ENCODE results near the gene PXT1. TPM values are rescaled to one million over a fixed set of nuclear protein-coding genes. Genes with fewer than 3 reads are reported as not detected.

Gene PXT1
- total RNA-seq, 1 donor from 2014 or later, result 0.13 TPM

GRCh38 chr6:36389353-36389752, 53.3 kb downstream of the PXT1 start:
- no peak for DNase-seq (ENCODE audit: low read depth in 2 of 2)

GRCh38 chr6:36387440-36388303, 55.0 kb downstream of the PXT1 start, which contains the start of gene ETV7:
TSS of gene ETV7 (minus strand) at chr6:36387669. CDS start at chr6:36387541, 128 bp downstream.
- DNase-seq (ENCODE audit: low read depth in 2 of 2), result peak in 1 of 2 donors; percentile 9

DNA sequence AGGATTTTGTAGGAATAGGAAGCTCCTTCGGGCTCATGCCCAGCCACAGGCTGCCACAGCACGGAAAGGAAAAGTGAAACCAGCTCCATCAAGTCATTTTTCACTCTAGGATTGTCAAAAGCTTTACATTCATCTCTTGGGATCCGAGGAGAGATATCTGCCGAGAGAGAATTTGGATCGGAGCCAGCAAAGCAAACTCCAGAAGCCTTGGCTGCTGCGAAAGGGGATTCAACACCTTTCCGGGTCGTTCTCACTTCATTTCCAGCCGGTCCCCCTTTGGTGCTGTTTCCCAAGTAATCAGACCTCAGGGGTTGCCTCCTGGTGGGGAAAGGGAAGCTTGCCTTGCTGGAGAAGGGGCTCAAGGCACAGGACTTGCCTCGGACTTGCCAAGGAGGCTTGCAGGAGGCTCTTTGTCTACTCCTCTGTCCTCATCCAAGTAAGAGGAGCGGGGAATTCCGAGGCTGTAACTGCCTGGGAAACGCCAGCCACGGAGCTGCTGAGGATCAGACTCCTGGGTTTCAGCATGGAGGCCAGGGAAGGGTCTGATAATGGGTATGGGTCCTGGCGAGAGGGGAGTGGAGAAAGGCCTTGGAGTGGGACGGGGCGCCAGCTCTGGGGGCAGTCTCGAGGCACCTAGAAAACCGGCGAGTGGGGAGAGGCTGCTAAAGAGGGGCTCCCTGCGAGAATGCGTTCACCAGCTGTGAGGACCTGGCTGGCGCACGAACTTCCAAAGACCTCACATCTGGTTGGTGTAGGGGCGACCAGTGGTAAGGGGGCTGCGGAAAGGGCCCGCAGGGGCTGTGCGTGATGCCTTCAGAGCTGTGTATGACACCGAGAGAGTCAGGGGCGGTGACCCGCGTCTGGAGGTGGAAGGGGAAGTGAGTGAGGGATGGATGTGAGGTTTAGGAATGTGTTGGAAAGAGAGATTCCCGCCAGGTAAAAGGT, 55.9 kb downstream of the PXT1 start:
- DNase-seq (ENCODE audit: low read depth in 2 of 2), result peak in 1 of 2 donors; percentile 48

DNA sequence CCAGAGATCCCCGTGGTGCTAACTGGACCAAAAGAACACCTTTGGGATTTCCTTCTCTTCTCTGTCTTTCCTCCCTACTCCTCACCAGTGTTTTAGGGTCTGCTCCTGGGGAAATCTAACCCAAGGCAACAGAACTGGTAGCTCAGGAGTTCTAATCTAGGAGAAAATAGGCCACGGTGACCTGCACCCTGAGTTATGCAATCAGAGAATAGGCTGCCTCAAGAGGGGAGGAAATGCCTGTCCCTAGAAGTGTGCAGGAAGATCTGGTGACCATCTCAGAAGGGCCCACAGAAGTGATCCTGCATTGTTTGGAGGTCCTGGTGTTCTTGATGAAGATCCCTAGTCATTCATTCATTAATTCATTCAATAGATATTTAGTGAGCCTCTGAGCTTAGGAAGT, 58.6 kb downstream of the PXT1 start:
- DNase-seq (ENCODE audit: low read depth in 2 of 2), result no peak

DNA sequence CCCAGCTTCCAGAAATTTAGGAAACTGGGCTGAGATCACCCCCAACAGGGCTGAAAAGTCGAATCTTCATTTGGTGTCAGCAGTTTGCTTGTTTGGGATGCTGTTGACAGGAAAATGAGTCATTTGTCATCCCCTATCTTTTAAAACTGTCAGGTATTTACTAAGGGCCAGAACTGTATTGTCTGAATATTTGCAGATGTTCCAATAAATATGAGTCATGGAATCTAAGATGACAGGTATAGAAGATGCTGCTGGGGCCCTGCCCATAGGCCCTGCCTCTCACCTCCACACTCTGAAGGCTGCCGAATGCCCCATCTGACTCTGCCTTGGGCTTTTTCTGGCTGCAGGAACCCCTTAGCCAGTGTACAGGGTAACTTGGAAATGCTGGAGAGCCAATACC, 59.0 kb downstream of the PXT1 start:
- no peak for DNase-seq (ENCODE audit: low read depth in 2 of 2)

- DNase-seq (ENCODE audit: low read depth in 2 of 2), result no peak
These were observed 59.7 kb downstream of the PXT1 start for GRCh38 chr6:36382976-36383375.

- no peak for DNase-seq (ENCODE audit: low read depth in 2 of 2)
These were observed 60.9 kb downstream of the PXT1 start for GRCh38 chr6:36381502-36382389.

GRCh38 chr6:36380166-36380565, 62.5 kb downstream of the PXT1 start:
- DNase-seq (ENCODE audit: low read depth in 2 of 2), result no peak

- no peak for DNase-seq (ENCODE audit: low read depth in 2 of 2)
These were observed 63.7 kb downstream of the PXT1 start for GRCh38 chr6:36378936-36379335.

- DNase-seq (ENCODE audit: low read depth in 2 of 2), result no peak
These were observed 64.3 kb downstream of the PXT1 start for GRCh38 chr6:36378243-36378920.

- no peak for DNase-seq (ENCODE audit: low read depth in 2 of 2)
These were observed 65.1 kb downstream of the PXT1 start for GRCh38 chr6:36377594-36377993.

DNA sequence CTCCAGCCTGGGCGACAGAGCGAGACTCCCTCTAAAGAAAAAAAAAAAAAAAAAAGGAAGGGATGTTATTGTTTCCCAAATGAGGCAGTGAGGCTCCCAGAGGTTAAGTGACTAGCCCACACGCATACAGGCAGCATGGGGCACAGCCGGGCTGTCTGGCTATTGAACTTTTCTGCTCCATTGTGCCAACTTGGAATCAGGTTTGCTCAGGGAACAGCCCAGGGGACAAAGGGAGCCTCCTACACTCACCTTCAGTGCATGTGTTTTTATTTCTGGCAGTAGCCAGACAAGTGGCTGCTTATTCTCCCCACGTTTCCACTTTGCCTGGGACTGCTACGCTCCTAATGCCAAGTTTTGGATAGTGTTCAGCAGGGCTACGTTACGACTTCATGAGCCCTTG, 65.9 kb downstream of the PXT1 start:
- DNase-seq (ENCODE audit: low read depth in 2 of 2), result no peak

DNA sequence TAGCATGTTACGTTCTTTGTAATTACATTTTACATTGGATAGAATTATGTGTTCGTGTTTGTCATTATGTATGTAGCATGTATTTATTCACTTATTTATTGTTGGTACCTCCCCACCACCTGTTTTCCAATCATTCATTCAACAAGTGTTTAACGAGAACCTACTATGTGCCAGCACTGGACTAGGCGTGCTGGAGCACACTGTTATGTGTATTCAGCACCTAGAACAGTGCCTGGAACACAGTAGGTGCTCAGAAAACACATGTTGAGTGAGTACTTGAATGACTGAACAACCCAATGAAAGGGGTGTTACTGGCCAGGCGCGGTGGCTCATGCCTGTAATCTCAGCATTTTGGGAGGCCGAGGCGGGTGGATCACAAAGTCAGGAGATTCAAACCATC, 66.5 kb downstream of the PXT1 start:
- DNase-seq (ENCODE audit: low read depth in 2 of 2), result no peak

GRCh38 chr6:36375644-36376155, 67.0 kb downstream of the PXT1 start:
- no peak for DNase-seq (ENCODE audit: low read depth in 2 of 2)

DNA sequence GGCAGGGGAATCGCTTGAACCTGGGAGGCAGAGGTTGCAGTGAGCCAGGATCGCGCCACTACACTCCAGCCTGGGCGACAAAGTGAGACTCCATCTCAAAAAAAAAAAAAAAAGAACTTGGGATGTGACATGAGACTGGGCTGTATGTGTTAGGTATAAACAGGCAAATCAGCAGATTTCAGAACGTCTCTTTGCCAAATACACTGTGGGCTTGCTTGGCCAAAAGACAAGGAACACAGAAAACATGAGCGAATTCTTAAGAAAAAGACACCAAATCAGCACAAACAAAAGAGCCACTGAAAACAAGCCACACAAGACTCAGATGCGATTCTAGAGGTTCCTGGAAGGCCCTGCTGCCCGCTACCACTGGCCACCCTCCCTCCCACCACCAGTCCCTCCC, 67.7 kb downstream of the PXT1 start:
- DNase-seq (ENCODE audit: low read depth in 2 of 2), result no peak

DNA sequence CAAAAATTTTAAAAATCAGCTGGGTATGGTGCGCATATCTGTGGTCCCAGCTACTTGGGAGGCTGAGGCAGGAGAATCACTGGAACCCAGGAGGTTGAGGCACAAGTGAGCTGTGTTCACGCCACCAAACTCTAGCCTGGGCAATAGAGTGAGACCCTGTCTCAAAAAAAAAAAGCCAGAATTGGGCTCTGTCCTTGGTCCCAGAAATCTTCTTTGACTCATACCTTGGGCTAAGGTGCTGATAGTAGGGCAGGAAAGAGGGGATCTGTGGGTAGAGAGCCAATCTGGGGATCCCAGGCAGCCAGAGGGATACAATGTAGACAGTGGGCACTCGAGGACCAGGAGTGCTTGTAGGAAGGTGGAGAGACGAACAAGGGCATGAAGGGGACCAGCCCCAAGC, 68.5 kb downstream of the PXT1 start:
- DNase-seq (ENCODE audit: low read depth in 2 of 2), result no peak

- DNase-seq (ENCODE audit: low read depth in 2 of 2), result no peak
These were observed 69.2 kb downstream of the PXT1 start for GRCh38 chr6:36373368-36374019.

DNA sequence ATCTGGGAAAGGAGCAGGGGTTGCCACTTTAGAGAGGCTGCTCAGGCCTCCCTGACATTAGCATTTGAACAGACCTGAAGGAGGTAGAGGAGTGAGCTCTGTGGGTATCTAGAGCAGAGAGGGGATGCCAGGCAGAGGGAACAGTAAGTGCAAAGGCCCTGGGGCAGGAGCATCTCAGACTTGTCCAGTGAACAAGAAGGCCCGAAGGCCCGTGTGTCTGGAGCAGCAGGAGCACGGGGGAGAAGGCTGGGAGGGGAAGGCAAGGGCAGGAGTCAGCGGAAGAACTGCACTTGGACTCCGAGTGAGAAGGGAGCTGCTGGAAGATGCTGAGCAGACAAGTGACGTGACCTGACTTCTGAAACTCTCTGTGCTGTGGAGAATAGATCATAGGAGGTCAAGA, 70.6 kb downstream of the PXT1 start:
- DNase-seq (ENCODE audit: low read depth in 2 of 2), result no peak

DNA sequence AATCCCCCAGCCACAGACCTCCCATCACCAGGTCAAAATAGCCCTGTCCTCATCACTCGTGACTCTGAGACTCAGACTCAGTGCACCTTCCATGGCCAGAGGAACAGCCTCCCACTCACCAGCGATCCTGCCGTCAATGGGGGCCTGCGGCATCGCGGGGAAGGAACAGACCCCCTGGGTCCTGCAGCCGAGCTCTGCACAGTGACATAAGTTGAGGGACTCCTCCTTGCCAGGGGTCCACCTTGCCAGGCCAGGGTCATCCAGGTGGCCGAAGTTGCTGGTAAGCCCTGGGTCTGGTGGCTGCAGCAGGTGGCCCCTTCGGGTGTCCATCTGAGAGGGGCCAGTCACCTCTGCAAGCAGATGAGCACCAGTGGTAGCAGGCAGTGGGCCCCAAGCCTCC, 71.4 kb downstream of the PXT1 start:
- DNase-seq (ENCODE audit: low read depth in 2 of 2), result no peak

DNA sequence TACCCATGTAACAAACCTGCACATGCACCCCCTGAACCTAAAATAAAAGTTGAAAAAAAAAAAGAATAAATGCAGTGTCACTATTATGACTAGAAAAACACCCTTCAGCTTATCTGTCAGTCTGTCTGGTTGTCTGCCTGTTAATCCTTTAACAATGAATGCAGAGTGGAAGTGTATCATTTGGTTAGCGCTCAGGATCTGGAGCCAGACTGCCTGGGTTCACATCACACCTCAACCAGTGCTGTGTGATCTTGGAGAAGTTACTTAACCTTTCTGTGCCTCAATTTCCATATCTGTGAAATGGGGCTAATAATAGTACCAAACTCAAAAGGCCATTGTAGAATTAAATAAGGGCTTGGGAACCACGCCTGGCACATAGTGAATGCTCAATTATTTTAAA, 72.0 kb downstream of the PXT1 start:
- no peak for DNase-seq (ENCODE audit: low read depth in 2 of 2)

All from dermis microvascular lymphatic vessel endothelial cell (primary cell).